ENCODE results near the gene RSPH6A.

GRCh38 chr19:45789035-45789786 is 25.9 kb downstream of the RSPH6A start:
- no peak for TF ChIP-seq POLR2A (IDR thresholded peaks at IDR 0.05)
- no peak for TF ChIP-seq CTCF (IDR thresholded peaks at IDR 0.05)
